ENCODE results near the gene UQCC3. TPM values are rescaled to one million over a fixed set of nuclear protein-coding genes. Genes with fewer than 3 reads are reported as not detected.
A peak's percentile ranks its signal among the peaks of the same experiment; 100 is the strongest.

The UQCC3 gene
- total RNA-seq, 3 donors from 2014 or later, result 7.4 to 9.8 (median 8.3) TPM

DNA sequence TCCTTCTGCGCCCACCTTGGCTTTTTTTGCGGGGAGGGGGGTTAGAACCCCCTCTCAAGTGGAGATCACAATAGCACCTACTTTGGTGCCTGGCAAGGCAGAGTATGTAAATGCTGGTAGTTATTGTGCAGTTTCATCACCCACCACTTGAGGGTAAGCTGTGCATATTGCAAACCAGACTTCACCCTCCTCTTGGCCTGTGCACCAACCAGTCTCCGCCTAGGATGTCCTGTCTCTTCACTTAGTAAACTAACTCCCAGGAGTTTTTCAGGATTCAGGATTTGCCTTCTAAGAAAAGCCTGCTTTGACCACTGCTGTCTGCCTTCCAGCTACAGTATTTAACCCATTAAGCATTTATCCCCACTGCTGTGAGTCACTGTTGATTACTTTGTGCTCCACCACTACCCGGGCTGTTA lies 9.4 kb downstream of the UQCC3 start:
- no peak overlapping the region for H3K4me3 ChIP-seq
- H3K36me3 ChIP-seq, result no peaks in the 10 kb centered on the region
- TF ChIP-seq POLR2A (IDR thresholded peaks at IDR 0.05) (no peak), POLR2AphosphoS5 (IDR thresholded peaks at IDR 0.05) (no peak)
- TF ChIP-seq, protein P1, sequence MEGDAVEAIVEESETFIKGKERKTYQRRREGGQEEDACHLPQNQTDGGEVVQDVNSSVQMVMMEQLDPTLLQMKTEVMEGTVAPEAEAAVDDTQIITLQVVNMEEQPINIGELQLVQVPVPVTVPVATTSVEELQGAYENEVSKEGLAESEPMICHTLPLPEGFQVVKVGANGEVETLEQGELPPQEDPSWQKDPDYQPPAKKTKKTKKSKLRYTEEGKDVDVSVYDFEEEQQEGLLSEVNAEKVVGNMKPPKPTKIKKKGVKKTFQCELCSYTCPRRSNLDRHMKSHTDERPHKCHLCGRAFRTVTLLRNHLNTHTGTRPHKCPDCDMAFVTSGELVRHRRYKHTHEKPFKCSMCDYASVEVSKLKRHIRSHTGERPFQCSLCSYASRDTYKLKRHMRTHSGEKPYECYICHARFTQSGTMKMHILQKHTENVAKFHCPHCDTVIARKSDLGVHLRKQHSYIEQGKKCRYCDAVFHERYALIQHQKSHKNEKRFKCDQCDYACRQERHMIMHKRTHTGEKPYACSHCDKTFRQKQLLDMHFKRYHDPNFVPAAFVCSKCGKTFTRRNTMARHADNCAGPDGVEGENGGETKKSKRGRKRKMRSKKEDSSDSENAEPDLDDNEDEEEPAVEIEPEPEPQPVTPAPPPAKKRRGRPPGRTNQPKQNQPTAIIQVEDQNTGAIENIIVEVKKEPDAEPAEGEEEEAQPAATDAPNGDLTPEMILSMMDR (IDR thresholded peaks at IDR 0.05), result peak; percentile 38 to 63 (median 57)
- H3K4me1 ChIP-seq, result peaks cover 3 to 8% of the 10 kb centered on the region in 2 donors
- H3K27ac ChIP-seq, result peak overlapping the region; percentile 25 to 62
- H3K9me3 ChIP-seq, result no peaks in the 10 kb centered on the region
- no peak for DNase-seq (ENCODE audit: low spot score in 2 of 2)
- H3K27me3 ChIP-seq, result no peaks in the 10 kb centered on the region
- intact Hi-C loops (cut with DNase I; ENCODE audit: low total_unique reads), result no loop called here

DNA sequence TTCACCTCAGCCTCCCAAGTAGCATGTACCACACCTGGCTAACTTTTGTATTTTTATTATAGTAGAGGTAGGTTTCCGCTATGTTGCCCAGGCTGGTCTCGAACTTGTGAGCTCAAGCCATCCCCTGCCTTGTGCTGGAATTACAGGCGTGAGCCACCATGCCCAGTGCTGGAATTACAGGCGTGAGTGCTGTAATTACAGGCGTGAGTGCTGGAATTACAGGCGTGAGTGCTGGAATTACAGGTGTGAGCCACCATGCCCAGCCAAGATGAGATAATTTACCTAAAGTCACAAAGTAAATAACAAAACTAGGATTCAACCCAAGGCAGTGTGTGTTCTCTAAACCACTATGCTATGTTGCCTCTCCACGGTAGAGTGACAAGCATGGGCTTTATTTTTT lies 11.0 kb downstream of the UQCC3 start:
- no peak for TF ChIP-seq POLR2AphosphoS5 (IDR thresholded peaks at IDR 0.05)
- no peak for TF ChIP-seq POLR2A (IDR thresholded peaks at IDR 0.05)
- TF ChIP-seq, protein P1 (IDR thresholded peaks at IDR 0.05), result no peak

DNA sequence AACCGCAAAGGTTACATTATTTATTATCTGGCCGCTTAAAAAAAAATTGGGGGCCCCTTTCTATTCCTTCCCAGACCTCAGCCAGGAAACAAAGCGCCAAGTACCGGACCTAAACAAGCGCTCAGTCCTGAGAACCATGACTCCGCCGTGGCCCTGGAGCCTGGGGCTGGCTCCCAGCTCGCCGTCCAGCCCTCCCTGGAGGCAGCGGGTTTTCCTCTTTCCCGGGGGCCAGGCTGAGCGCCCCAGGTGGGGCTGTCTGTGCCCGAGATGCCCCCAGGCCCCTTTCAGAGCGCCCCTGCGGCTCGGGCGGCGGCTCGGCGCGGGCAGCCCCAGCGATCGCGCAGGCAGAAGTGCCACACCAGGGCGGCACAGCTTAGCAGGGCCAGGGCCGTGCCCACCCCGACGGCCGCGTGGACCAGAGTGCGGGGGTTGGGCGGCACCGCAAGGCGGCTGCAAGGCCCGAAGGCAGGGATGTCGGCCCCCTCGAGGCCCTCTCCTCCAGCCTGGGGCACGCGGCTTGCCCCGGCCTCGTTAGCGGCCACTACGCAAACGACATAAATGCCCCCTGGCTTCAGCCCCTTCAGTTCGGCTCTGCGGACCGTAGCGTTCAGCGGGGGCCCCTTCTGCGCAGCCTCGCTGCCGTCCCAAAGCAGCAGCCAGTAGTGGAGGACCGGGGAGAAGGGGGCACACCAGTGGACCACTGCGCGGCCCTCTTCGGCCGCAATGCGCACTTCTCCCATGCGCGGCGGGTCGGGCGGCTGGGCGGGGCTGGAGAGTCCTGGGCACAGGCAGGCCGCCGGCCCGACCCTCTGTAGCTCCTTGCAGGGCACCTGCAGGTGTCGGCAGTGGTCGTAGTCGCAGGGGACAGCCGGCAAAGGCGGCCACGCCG lies 16.3 kb downstream of the UQCC3 start:
- H3K4me3 ChIP-seq, result peak overlapping the region; percentile 35 to 56 (median 38)
- no peaks in the 10 kb centered on the region for H3K9me3 ChIP-seq
- H3K36me3 ChIP-seq, result no peaks in the 10 kb centered on the region
- peak overlapping the region; percentile 40 to 82 for H3K27ac ChIP-seq
- intact Hi-C loops (cut with DNase I; ENCODE audit: low total_unique reads), result no loop called here
- TF ChIP-seq POLR2A (IDR thresholded peaks at IDR 0.05) (no peak), POLR2AphosphoS5 (IDR thresholded peaks at IDR 0.05) (no peak)
- TF ChIP-seq, protein P1 (IDR thresholded peaks at IDR 0.05), result no peak
- H3K27me3 ChIP-seq, result no peaks in the 10 kb centered on the region
- H3K4me1 ChIP-seq, result no peaks in the 10 kb centered on the region
- DNase-seq (ENCODE audit: low spot score in 2 of 2), result no peak

More for the DNA sequence above, 11.0 kb downstream of the UQCC3 start:
- H3K9me3 ChIP-seq, result no peaks in the 10 kb centered on the region
- H3K27me3 ChIP-seq, result no peaks in the 10 kb centered on the region
- H3K36me3 ChIP-seq, result no peaks in the 10 kb centered on the region
- H3K4me1 ChIP-seq, result peaks cover 3 to 8% of the 10 kb centered on the region in 2 donors
- no peak for DNase-seq (ENCODE audit: low spot score in 2 of 2)
- intact Hi-C loops (cut with DNase I; ENCODE audit: low total_unique reads), result no loop called here
- H3K27ac ChIP-seq, result no peak overlapping the region
- no peak overlapping the region for H3K4me3 ChIP-seq

DNA sequence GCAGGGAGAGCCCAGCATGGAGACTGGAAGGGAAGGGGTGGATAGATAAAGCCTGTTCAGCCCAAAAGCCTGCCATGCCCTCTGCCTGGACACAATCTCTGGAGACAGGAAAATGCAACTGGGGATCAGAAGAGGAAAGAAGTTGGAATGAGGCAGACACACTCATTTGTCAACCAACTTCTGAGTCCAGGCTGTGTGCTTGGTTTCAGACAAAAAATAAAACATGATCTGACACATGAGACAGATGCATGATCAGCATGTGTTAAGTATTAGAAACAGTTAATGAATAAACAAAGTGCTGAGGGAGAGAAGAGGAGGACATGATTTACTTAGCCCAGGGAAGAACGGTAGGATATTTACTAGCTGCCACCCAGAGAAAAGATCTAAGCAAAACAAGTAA lies 17.0 kb downstream of the UQCC3 start:
- Histone ChIP-seq H3K4me3 (peak overlapping the region; percentile 35 to 56 (median 38)), H3K36me3 (no peaks in the 10 kb centered on the region), H3K9me3 (no peaks in the 10 kb centered on the region), H3K4me1 (no peaks in the 10 kb centered on the region), H3K27me3 (no peaks in the 10 kb centered on the region), H3K27ac (peak overlapping the region; percentile 40 to 82)
- intact Hi-C loops (cut with DNase I; ENCODE audit: low total_unique reads), result no loop called here
- TF ChIP-seq POLR2A (IDR thresholded peaks at IDR 0.05) (no peak), POLR2AphosphoS5 (IDR thresholded peaks at IDR 0.05) (no peak)
- TF ChIP-seq, protein P1 (IDR thresholded peaks at IDR 0.05), result no peak
- no peak for DNase-seq (ENCODE audit: low spot score in 2 of 2)

All from breast epithelium (tissue), 4 donors.